ENCODE measurements around the gene ATG16L1. TPM values are rescaled to one million over a fixed set of nuclear protein-coding genes. Genes with fewer than 3 reads are reported as not detected.

ATG16L1 gene
- total RNA-seq, 1 experiment from 2014 or later: 42.0 TPM

DNA sequence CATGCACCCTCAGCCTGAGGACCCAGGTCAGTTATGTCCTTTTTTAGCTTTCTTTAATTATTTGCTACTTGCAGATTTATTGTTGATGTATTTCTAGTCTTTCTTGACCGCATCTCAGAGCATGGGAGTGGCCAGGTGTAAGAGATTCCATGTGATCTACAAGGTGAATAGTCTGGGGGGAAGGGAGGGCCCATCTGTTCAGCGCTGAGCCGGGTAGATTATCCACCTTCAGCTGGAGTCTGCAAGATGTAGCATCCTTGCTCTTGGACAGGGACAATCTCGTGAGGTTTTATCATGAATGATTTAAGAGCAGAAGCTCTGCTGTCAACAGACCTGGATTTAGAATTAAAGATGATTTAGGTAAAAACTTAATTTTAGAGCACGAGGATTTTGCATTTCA is 90.8 kb downstream of the ATG16L1 start:
- Histone ChIP-seq H3T11ph (ENCODE audit: low read length) (no peak overlapping the region), H3K4ac (ENCODE audit: low read depth, low read length) (no peak overlapping the region), H2BK12ac (ENCODE audit: insufficient read length, low read depth, low read length) (no peak overlapping the region), H4K20me1 (ENCODE audit: control insufficient read depth, insufficient read depth, insufficient read length) (no peaks in the 10 kb centered on the region), H2BK15ac (ENCODE audit: low read depth, low read length) (no peak overlapping the region), H3K23me2 (ENCODE audit: insufficient read length, low read depth, low read length, poor library complexity, severe bottlenecking) (no peaks in the 10 kb centered on the region), H2BK20ac (ENCODE audit: low read depth, low read length, poor library complexity, severe bottlenecking) (no peak overlapping the region), H3K27ac (ENCODE audit: insufficient read length, low read depth, low read length) (no peak overlapping the region), H3K79me1 (ENCODE audit: insufficient read depth, low read depth, low read length, poor library complexity, severe bottlenecking) (no peaks in the 10 kb centered on the region), H4K8ac (replicated peaks; ENCODE audit: insufficient read length, low read depth, low read length) (no peak overlapping the region), H2AK5ac (ENCODE audit: insufficient read length, low read length) (no peak overlapping the region), H2BK5ac (ENCODE audit: insufficient read length, low read length) (no peak overlapping the region), H3K4me1 (ENCODE audit: insufficient read depth, low read length) (no peaks in the 10 kb centered on the region), H3K23ac (ENCODE audit: insufficient read length, low read depth, low read length) (no peak overlapping the region), H3K18ac (ENCODE audit: insufficient read length, low read depth, low read length) (no peak overlapping the region), H2AFZ (ENCODE audit: low read length) (no peak overlapping the region), H3K56ac (ENCODE audit: insufficient read length, low read depth, low read length) (no peak overlapping the region), H3K4me2 (ENCODE audit: insufficient read depth, insufficient read length, low read length) (no peak overlapping the region), H3K9ac (ENCODE audit: extremely low read depth, insufficient read length, low read length) (no peak overlapping the region), H2BK120ac (ENCODE audit: low read depth, low read length, poor library complexity, severe bottlenecking) (no peak overlapping the region), H3K14ac (ENCODE audit: insufficient read depth, low read length) (no peak overlapping the region), H3K9me3 (ENCODE audit: control insufficient read depth, low read depth, low read length) (no peaks in the 10 kb centered on the region), H3K79me2 (ENCODE audit: insufficient read depth, low read length) (no peaks in the 10 kb centered on the region), H3K27me3 (ENCODE audit: insufficient read depth, low read length) (no peaks in the 10 kb centered on the region), H4K91ac (ENCODE audit: insufficient read length, low read depth, low read length) (no peak overlapping the region), H4K5ac (ENCODE audit: insufficient read length, low read depth, low read length) (no peak overlapping the region)
- peaks cover 0 to 5% (median 0%) of the 10 kb centered on the region in 3 experiments; a peak in 1 of 7 replicates for H3K36me3 Mint-ChIP-seq (ENCODE audit: insufficient read depth in 1 of 3, low read depth in 3 of 3)
- DNase-seq: no peak
- H3K9me3 Mint-ChIP-seq: peaks cover 4 to 6% of the 10 kb centered on the region in 2 experiments; a peak in 3 of 5 replicates
- no CpG with 5 or more reads among the region's 5 CpGs for WGBS (ENCODE audit: extremely low coverage, insufficient read length, low lambda C conversion rate)
- no peak overlapping the region for H3K4me3 Mint-ChIP-seq
- no peak overlapping the region for H3K27ac Mint-ChIP-seq
- H3K27me3 Mint-ChIP-seq (ENCODE audit: low read depth): peaks cover 47% of the 10 kb centered on the region
- TF ChIP-seq, protein P1, sequence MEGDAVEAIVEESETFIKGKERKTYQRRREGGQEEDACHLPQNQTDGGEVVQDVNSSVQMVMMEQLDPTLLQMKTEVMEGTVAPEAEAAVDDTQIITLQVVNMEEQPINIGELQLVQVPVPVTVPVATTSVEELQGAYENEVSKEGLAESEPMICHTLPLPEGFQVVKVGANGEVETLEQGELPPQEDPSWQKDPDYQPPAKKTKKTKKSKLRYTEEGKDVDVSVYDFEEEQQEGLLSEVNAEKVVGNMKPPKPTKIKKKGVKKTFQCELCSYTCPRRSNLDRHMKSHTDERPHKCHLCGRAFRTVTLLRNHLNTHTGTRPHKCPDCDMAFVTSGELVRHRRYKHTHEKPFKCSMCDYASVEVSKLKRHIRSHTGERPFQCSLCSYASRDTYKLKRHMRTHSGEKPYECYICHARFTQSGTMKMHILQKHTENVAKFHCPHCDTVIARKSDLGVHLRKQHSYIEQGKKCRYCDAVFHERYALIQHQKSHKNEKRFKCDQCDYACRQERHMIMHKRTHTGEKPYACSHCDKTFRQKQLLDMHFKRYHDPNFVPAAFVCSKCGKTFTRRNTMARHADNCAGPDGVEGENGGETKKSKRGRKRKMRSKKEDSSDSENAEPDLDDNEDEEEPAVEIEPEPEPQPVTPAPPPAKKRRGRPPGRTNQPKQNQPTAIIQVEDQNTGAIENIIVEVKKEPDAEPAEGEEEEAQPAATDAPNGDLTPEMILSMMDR (conservative IDR thresholded peaks at IDR 0.05): no peak
- H3K4me1 Mint-ChIP-seq: 0 out of 4 replicates have a peak, but pooled peaks cover 3 to 4% of the 10 kb centered on the region in 2 experiments

Measured in H9 (cell line).